T-helper 1 cell treated with Interleukin-12 subunit alpha and Interleukin-12 subunit beta and Interleukin-4 antibody, amounts not matched to agents 30 μg/mL and 1 μg/mL, for 36 hours (primary cell): ENCODE measurements around the gene LRRN4.
A peak's percentile ranks its signal among the peaks of the same experiment; 100 is the strongest.
"Not testable (repeated sequence)": the region's sequence is repeated elsewhere in the genome, so short reads cannot be mapped to it uniquely, and the experiment has no call there.

Experiments used
- H3K27ac Mint-ChIP-seq: one replicate; pipeline ENCODE4 v1.8.0; 2021; ENCODE audit warnings: mild to moderate bottlenecking, mixed read lengths
- H3K27me3 Mint-ChIP-seq: one replicate; pipeline ENCODE4 v1.8.0; 2021; ENCODE audit warnings: low read depth, mixed read lengths
- H3K36me3 Mint-ChIP-seq: one replicate; pipeline ENCODE4 v1.8.0; 2021; ENCODE audit warnings: low read depth, mixed read lengths
- H3K4me1 Mint-ChIP-seq: one replicate; pipeline ENCODE4 v1.8.0; 2021; ENCODE audit warnings: low read depth, mixed read lengths
- H3K4me3 Mint-ChIP-seq: one replicate; pipeline ENCODE4 v1.8.0; 2021; ENCODE audit warnings: mild to moderate bottlenecking, moderate library complexity, mixed read lengths
- H3K9me3 Mint-ChIP-seq: one replicate; pipeline ENCODE4 v1.8.0; 2021; ENCODE audit warnings: mixed read lengths

LRRN4 gene

DNA sequence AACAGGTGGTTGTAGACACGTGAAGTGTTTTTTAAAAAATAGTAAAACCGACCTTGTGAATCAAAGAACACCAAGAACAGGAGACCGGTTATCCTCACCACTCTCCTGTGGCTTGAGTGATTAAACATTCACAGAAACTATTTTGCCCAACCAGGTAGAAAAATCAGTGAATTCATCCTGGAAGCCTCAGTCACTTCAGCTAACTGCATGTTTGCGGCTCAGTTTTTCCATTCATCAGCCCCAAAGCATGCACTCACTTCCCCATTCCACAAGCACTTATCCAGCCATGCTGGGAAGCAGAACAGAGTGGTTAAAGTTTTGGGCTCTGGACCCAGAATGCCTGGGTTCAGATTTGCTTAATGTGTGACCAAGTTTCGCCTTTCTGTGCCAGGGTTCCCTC is 2.4 kb downstream of the LRRN4 start:
- H3K4me1 Mint-ChIP-seq, result no peaks in the 10 kb centered on the region
- H3K4me3 Mint-ChIP-seq, result no peak overlapping the region
- no peak overlapping the region for H3K27ac Mint-ChIP-seq
- H3K9me3 Mint-ChIP-seq, result no peaks in the 10 kb centered on the region
- H3K36me3 Mint-ChIP-seq, result no peaks in the 10 kb centered on the region
- H3K27me3 Mint-ChIP-seq, result peaks cover 39% of the 10 kb centered on the region

DNA sequence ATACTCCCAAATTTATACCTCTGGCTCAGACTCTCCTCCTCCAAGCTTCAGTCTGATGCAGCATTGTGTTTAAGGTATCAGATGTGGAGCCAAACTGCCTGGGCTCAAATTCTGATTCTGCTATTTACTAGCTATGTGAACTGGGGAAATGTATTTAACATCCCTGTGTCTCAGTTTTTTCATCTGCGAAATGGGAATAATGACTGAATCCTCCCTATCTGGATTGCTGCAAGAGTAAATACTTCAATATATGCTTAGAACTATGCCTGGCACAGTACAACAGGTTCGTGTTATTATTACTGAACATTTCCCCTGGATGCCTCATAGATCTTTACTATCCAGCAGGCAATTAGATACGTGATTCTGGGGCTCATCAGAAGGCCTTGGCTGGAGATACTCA is 5.5 kb downstream of the LRRN4 start:
- no peak overlapping the region for H3K27ac Mint-ChIP-seq
- H3K9me3 Mint-ChIP-seq, result no peaks in the 10 kb centered on the region
- no peak overlapping the region for H3K4me3 Mint-ChIP-seq
- H3K27me3 Mint-ChIP-seq, result peaks cover 26% of the 10 kb centered on the region
- no peaks in the 10 kb centered on the region for H3K36me3 Mint-ChIP-seq
- no peaks in the 10 kb centered on the region for H3K4me1 Mint-ChIP-seq

DNA sequence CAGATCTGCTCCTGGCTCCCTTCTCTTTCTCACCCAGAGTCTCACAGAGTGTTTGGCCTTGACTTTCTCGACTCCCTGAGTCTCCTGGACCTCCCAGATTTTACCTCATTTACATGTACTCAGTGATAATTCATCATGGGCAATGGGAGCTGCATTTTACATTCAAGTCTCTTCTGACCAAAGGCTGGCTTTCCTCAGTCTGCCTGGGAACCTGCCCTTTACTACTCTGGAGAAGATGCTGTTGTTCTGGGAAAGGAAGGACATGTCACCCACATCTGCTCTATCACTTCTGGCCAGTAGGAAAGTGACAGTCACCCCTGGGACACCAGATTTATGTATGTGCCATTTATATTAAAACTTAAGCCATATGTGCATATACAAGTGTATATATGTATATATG is 7.4 kb downstream of the LRRN4 start:
- peaks cover 3% of the 10 kb centered on the region for H3K36me3 Mint-ChIP-seq
- no peaks in the 10 kb centered on the region for H3K9me3 Mint-ChIP-seq
- no peak overlapping the region for H3K4me3 Mint-ChIP-seq
- H3K27me3 Mint-ChIP-seq, result peaks cover 17% of the 10 kb centered on the region
- no peak overlapping the region for H3K27ac Mint-ChIP-seq
- H3K4me1 Mint-ChIP-seq, result no peaks in the 10 kb centered on the region

DNA sequence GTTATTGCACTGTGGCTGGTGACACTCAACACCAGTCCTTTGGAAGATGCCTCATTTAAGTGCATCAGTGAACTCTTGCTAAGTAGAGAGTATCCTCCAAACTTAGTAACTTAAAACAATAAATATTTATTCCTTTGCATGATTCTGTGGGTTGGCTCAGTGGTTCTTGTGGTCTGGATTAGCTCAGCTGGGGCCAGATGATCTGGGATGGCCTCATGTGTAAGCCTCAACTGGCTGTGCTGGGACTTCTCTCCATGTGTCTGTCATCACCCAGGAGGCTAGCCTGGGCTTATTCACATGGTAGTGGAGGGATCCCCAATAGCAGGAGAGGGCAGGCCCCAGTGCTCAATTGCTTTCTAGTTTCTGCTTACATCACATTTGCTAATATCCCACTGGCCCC is 8.3 kb downstream of the LRRN4 start:
- no peak overlapping the region for H3K4me3 Mint-ChIP-seq
- peaks cover 8% of the 10 kb centered on the region for H3K27me3 Mint-ChIP-seq
- H3K4me1 Mint-ChIP-seq, result no peaks in the 10 kb centered on the region
- H3K9me3 Mint-ChIP-seq, result no peaks in the 10 kb centered on the region
- H3K27ac Mint-ChIP-seq, result no peak overlapping the region
- peaks cover 4% of the 10 kb centered on the region for H3K36me3 Mint-ChIP-seq

DNA sequence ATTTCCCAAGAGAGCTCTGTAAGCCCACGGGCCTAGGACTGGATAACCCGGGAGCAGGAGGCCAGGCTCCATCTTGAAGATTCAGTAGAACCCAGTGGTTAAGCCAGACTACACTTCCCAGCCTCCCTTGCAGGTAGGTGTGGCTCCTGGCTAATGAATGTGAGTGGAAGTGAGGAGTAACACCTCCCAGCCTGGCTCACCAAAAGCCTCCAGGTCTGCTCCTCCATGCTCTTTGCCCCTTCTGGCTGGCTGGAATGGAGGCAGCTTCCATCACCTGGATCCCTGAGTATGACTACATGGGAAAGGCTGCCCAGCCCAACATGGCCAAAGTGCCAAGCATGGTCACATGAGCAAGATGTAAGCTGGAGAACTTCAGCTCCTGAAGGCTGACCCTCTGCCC is 9.7 kb downstream of the LRRN4 start:
- Mint-ChIP-seq H3K4me1 (no peaks in the 10 kb centered on the region), H3K4me3 (no peak overlapping the region), H3K9me3 (no peaks in the 10 kb centered on the region), H3K36me3 (peaks cover 10% of the 10 kb centered on the region), H3K27me3 (no peaks in the 10 kb centered on the region), H3K27ac (no peak overlapping the region)

DNA sequence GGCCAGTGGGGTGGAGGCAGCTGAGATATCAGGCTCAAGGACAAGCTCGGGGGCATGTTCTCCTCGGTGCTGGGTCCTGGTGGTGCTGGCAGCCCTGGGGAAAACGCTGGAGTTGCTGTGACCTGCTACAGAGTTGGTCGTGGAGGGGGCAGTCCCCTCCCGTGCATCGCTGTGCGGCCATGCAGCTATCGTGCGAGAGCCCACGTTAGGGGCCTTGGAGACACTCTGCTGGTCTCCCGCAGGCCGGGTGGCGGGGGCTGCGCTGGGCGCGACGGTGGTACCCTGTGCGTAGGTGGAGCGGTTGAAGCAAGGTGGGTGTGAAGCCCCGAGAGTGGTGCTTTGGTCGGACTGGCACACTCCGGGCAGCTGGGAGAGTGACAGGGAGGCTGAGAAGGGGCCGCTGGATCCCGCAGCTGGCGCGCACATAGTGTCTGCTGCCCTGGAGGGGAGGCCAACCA is 12.0 kb downstream of the LRRN4 start:
- Mint-ChIP-seq H3K4me3 (no peak overlapping the region), H3K9me3 (no peaks in the 10 kb centered on the region), H3K27me3 (no peaks in the 10 kb centered on the region), H3K4me1 (no peaks in the 10 kb centered on the region), H3K36me3 (peaks cover 23% of the 10 kb centered on the region), H3K27ac (no peak overlapping the region)

DNA sequence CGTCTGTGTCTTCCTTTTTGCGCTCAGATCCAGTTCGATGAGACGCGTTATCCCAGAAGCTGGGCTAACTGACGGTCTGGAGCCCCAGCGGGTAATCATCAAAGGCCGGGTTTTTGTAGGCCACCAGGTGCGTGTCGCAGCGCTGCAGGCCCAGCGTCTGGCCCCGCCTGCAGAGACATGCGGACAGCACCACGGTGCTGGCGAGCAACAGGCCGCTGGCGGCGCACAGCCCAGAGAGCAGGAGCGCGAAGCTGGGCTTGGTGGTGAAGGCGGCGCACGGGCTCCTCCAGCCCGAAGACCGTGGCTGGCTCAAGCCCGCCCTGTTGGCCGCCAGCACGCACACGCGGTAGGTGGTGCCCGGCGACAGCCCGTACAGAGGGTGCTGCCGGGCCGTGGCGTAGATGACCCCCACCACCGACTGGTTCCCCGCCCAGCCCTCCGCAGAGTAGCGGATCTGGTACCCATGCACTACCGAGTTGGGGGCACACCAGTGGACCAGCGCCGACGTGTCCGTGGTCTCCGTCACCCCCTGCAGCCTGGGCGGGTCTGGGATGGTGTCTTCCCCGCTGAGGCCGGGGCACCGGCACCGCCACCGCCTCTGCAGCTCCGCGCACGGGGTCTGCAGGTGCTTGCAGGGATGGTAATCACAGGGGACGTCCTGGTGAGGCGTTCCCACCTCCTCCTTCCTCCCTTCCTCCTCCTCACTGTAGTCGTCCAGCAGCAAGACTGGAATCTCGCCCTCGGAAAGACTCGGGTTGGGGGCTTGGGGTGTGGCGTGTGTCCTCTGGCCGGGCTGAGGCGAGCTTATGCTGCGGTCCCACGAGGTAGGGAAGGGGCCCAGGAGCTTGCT is 12.7 kb downstream of the LRRN4 start:
- Mint-ChIP-seq H3K4me3 (no peak overlapping the region), H3K27ac (no peak overlapping the region), H3K4me1 (no peaks in the 10 kb centered on the region), H3K27me3 (no peaks in the 10 kb centered on the region), H3K9me3 (no peaks in the 10 kb centered on the region), H3K36me3 (peaks cover 27% of the 10 kb centered on the region)

DNA sequence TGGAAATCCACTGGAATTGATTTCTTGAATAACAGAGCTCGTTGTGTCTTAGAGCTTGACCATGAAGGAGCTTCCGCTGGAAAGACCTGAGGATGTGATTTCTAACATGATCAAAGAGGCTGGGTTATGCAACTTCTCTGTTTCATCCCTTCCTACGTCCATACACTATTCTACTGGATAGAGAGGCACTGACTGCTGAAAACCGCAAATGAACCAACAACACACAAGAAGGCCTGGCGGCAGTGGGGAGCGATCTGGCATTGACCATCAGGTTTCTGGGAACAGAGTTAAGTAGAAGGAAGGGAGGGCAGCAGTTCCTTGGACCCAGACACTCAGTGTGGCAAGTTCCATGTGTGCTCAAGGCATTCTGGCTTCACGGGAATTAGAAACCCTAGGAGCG is 13.3 kb downstream of the LRRN4 start:
- Mint-ChIP-seq H3K9me3 (no peaks in the 10 kb centered on the region), H3K36me3 (peaks cover 28% of the 10 kb centered on the region), H3K27me3 (no peaks in the 10 kb centered on the region), H3K4me1 (no peaks in the 10 kb centered on the region), H3K27ac (no peak overlapping the region), H3K4me3 (no peak overlapping the region)

DNA sequence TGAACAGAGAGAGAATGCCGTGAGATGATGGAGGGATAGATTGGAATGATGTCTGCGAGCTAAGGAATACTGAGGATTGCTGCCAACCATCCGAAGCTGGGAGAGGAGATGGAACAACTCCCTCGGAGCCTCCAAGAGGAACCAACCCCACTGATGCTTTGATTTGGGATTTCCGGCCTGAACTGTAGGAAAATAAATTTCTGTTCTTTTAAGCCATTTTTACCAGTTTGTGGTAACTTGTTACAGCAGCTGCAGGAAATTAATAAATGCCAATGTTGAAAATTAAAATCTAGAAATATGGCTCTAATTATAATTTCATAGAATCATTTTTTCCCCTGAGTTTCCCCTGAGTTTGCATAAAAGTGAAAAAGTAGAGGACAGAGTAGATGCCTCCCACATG is 14.1 kb downstream of the LRRN4 start:
- H3K4me3 Mint-ChIP-seq, result no peak overlapping the region
- no peaks in the 10 kb centered on the region for H3K9me3 Mint-ChIP-seq
- peaks cover 30% of the 10 kb centered on the region for H3K36me3 Mint-ChIP-seq

DNA sequence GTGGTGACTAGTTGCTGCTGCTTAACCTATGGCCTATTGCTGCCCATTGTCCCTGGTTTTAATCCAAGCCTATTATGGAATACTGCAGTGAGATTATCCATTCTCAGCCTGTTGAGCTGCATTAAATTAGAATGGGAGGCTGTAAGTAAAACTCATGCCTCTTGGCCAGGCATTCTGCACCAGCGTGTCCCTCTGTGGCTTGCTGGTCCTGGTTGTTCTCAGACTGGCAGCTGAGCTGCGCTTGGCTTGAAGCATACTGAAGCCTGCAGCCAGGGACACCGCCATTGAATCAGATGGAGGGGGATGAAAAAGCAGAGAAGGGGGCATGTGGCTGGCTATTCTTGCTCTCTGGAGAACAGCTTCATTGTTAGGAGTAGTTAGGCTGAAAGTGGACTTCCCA is 15.6 kb downstream of the LRRN4 start:
- Mint-ChIP-seq H3K9me3 (no peaks in the 10 kb centered on the region), H3K27ac (no peak overlapping the region), H3K4me3 (no peak overlapping the region), H3K27me3 (no peaks in the 10 kb centered on the region), H3K36me3 (peaks cover 37% of the 10 kb centered on the region), H3K4me1 (peaks cover 7% of the 10 kb centered on the region)

More for the DNA sequence above, 14.1 kb downstream of the LRRN4 start:
- Mint-ChIP-seq H3K27me3 (no peaks in the 10 kb centered on the region), H3K4me1 (peaks cover under 1% of the 10 kb centered on the region), H3K27ac (no peak overlapping the region)

DNA sequence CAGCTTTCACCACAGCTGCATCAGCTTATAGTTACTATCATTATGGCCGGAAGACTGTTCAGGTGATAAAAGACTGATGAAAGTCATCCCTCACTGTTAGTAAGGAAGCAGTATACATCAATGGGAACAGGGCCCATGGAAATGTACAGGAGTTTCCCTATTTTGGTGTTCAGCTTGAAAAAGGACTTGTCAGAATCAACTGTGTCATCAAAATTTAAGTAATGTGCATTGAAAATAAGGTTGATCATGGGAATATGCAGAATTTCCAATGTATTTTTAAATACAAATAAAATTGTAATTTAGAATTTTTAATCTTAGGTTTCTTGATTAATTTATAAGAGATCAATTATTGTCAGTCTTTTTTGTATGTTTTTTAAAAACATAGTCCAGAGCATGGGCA is 16.8 kb downstream of the LRRN4 start:
- Mint-ChIP-seq H3K27me3 (no peaks in the 10 kb centered on the region), H3K4me1 (peaks cover 7% of the 10 kb centered on the region), H3K9me3 (no peaks in the 10 kb centered on the region), H3K27ac (no peak overlapping the region), H3K36me3 (peaks cover 37% of the 10 kb centered on the region), H3K4me3 (no peak overlapping the region)

DNA sequence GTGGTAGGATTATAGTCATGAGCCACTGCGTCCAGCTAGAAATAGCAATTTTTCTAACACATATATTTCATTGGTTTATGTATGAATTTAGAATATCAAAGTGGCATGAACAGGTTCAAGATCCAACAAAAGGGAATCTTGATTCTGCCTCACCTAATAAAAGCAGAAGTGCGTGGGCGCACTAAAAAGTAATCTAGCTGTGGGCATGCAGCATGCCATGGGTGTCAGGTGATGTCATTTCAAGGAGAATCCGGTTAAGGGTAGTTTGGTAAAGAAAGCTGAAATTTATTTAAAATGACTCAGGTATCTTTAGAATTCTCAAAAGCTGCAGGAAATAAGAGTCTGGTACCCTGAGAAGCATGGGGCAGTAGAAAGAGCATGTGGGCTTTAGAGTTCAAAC is 17.6 kb downstream of the LRRN4 start:
- peaks cover 37% of the 10 kb centered on the region for H3K36me3 Mint-ChIP-seq

DNA sequence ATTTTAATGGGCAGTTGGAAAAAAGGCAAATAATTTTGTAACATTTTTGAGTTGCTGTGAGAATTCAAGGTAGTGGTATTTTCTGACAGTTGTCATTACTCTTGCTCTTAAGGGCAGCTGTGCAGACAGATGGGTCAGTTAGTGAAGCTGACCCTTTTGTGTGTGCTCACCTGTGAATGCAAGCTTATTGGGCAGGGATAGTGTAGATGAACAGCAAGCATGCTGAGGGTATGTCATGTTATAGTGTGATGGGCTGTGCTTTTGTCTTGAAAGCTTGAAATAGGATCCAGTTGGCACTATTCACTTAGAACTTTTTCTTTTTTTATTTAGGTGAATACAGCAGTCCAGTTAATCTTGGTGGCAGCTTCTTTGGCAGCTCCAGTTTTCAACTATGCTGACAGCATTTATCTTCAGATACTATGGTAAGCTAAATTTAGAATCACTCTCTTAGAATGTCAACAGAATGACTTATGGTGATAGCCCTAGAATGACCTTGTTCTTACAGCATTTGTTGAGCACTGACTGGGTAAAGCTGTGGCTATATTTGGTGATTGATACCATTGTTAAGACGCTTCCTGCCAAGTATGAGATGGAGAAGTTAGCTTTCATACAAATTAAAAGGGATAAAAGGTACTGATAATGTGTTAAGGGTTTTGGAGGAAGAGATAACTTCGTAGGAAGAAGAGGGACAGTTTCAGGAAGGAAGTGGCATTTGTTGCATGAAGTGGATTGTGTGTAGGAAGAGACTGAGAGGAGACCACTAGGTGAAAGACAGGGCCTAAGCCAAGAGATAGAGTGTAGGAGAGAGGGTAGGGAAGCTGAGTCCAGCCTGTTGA is 19.5 kb downstream of the LRRN4 start:
- peaks cover 31% of the 10 kb centered on the region for H3K36me3 Mint-ChIP-seq

More for the DNA sequence above, 17.6 kb downstream of the LRRN4 start:
- Mint-ChIP-seq H3K4me3 (no peak overlapping the region), H3K9me3 (no peaks in the 10 kb centered on the region), H3K27ac (no peak overlapping the region), H3K27me3 (no peaks in the 10 kb centered on the region), H3K4me1 (peaks cover 7% of the 10 kb centered on the region)

DNA sequence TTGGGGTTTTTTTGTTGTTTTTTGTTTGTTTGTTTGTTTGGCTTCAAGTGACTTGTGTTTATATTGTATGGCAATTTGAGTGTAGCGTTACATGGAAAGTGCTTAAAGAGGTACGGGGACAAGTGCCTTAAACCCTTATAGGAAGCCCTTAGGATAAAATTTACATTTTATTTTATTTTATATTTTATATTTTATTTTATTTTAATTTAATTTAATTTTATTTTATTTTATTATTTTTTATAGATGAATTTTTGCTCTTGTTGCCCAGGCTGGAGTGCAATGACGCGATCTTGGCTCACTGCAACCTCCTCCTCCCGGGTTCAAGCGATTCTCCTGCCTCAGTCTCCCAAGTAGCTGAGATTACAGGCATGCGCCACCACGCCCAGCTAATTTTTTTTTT is 21.0 kb downstream of the LRRN4 start:
- H3K27ac Mint-ChIP-seq, result not testable (repeated sequence)
- peaks cover 25% of the 10 kb centered on the region for H3K36me3 Mint-ChIP-seq

More for the DNA sequence above, 19.5 kb downstream of the LRRN4 start:
- Mint-ChIP-seq H3K9me3 (no peaks in the 10 kb centered on the region), H3K27ac (peak overlapping the region; percentile 28), H3K4me3 (no peak overlapping the region), H3K27me3 (no peaks in the 10 kb centered on the region), H3K4me1 (peaks cover 9% of the 10 kb centered on the region)

More for the DNA sequence above, 21.0 kb downstream of the LRRN4 start:
- H3K4me3 Mint-ChIP-seq, H3K27me3 Mint-ChIP-seq, H3K9me3 Mint-ChIP-seq: not testable (repeated sequence)
- peaks cover 15% of the 10 kb centered on the region for H3K4me1 Mint-ChIP-seq
